GM19372 (cell line): ENCODE measurements around the gene ARHGAP24.
"Not testable (repeated sequence)": the region's sequence is repeated elsewhere in the genome, so short reads cannot be mapped to it uniquely, and the experiment has no call there.

Source experiments
- ATAC-seq: cut with Tn5 transposase; IDR thresholded peaks from one replicate; pipeline ENCODE4 v1.9.1; 2021; ENCODE audit warnings: mild to moderate bottlenecking, low read depth, moderate library complexity; ENCODE audit not compliant: unreplicated experiment

ARHGAP24 gene

GRCh38 chr4:85482010-85482738, 7.2 kb downstream of the ARHGAP24 start:
- no peak for ATAC-seq

- no peak for ATAC-seq
These were observed 11.6 kb downstream of the ARHGAP24 start for GRCh38 chr4:85486425-85487086.

GRCh38 chr4:85488416-85488815, 13.5 kb downstream of the ARHGAP24 start:
- ATAC-seq = no peak

GRCh38 chr4:85489273-85489981, 14.5 kb downstream of the ARHGAP24 start:
- no peak for ATAC-seq

GRCh38 chr4:85491527-85491926, 16.6 kb downstream of the ARHGAP24 start:
- no peak for ATAC-seq

- no peak for ATAC-seq
These were observed 17.4 kb downstream of the ARHGAP24 start for GRCh38 chr4:85492336-85492735.

GRCh38 chr4:85495621-85496020, 20.7 kb downstream of the ARHGAP24 start:
- ATAC-seq = no peak

GRCh38 chr4:85496126-85496849, 21.3 kb downstream of the ARHGAP24 start:
- no peak for ATAC-seq

- no peak for ATAC-seq
These were observed 22.0 kb downstream of the ARHGAP24 start for GRCh38 chr4:85496933-85497332.

GRCh38 chr4:85498068-85498733, 23.3 kb downstream of the ARHGAP24 start:
- ATAC-seq = peak; percentile 97

GRCh38 chr4:85499573-85499972, 24.6 kb downstream of the ARHGAP24 start:
- ATAC-seq = no peak

- ATAC-seq = no peak
These were observed 25.3 kb downstream of the ARHGAP24 start for GRCh38 chr4:85500110-85500867.

- ATAC-seq = not testable (repeated sequence)
These were observed 26.2 kb downstream of the ARHGAP24 start for GRCh38 chr4:85501145-85501544.

- no peak for ATAC-seq
These were observed 33.7 kb downstream of the ARHGAP24 start for GRCh38 chr4:85508654-85509053.

GRCh38 chr4:85509882-85510631, 35.1 kb downstream of the ARHGAP24 start:
- no peak for ATAC-seq

GRCh38 chr4:85510632-85510984, 35.7 kb downstream of the ARHGAP24 start:
- no peak for ATAC-seq

- no peak for ATAC-seq
These were observed 37.7 kb downstream of the ARHGAP24 start for GRCh38 chr4:85512446-85513205.

GRCh38 chr4:85514117-85514516, 39.2 kb downstream of the ARHGAP24 start:
- no peak for ATAC-seq
